H9 (cell line): Measurements from ENCODE around the gene PIM3. TPM values are rescaled to one million over a fixed set of nuclear protein-coding genes. Genes with fewer than 3 reads are reported as not detected.

Experiments used
- DNase-seq: peaks from one replicate; pipeline ENCODE4 v3.0.0-alpha.2; 2017
- H2AFZ ChIP-seq: one replicate; pipeline ENCODE4 v1.6.1; 2013; ENCODE audit warnings: mild to moderate bottlenecking, low read length, control low read depth, moderate library complexity
- H2AK5ac ChIP-seq: 2 replicates; pipeline ENCODE4 v1.6.1; 2013; ENCODE audit warnings: low read length, control low read depth, mixed read lengths; ENCODE audit not compliant: insufficient read length
- H2BK120ac ChIP-seq: one replicate; pipeline ENCODE4 v1.6.1; 2013; ENCODE audit warnings: low read depth, mild to moderate bottlenecking, low read length, control low read depth, inconsistent platforms; ENCODE audit not compliant: poor library complexity, severe bottlenecking
- H2BK12ac ChIP-seq: 2 replicates; pipeline ENCODE4 v1.6.1; 2013; ENCODE audit warnings: low read length, control low read depth, mixed read lengths, low read depth; ENCODE audit not compliant: insufficient read length
- H2BK15ac ChIP-seq: 2 replicates; pipeline ENCODE4 v1.6.1; 2013; ENCODE audit warnings: low read depth, low read length, control low read depth
- H2BK20ac ChIP-seq: one replicate; pipeline ENCODE4 v1.6.1; 2013; ENCODE audit warnings: low read depth, mild to moderate bottlenecking, low read length, control low read depth, inconsistent platforms; ENCODE audit not compliant: poor library complexity, severe bottlenecking
- H2BK5ac ChIP-seq: 2 replicates; pipeline ENCODE4 v1.6.1; 2013; ENCODE audit warnings: low read length, control low read depth, mixed read lengths; ENCODE audit not compliant: insufficient read length
- H3K14ac ChIP-seq: 2 replicates; pipeline ENCODE4 v1.6.1; 2013; ENCODE audit warnings: low read length, control low read depth; ENCODE audit not compliant: insufficient read depth
- H3K18ac ChIP-seq: 2 replicates; pipeline ENCODE4 v1.6.1; 2013; ENCODE audit warnings: low read depth, mild to moderate bottlenecking, mixed read lengths, low read length, control low read depth; ENCODE audit not compliant: insufficient read length
- H3K23ac ChIP-seq: 2 replicates; pipeline ENCODE4 v1.6.1; 2013; ENCODE audit warnings: low read length, control low read depth, mixed read lengths, low read depth; ENCODE audit not compliant: insufficient read length
- H3K23me2 ChIP-seq: 2 replicates; pipeline ENCODE4 v1.6.1; 2013; ENCODE audit warnings: low read depth, mild to moderate bottlenecking, mixed read lengths, low read length, control low read depth; ENCODE audit not compliant: insufficient read length, poor library complexity, severe bottlenecking
- H3K27ac ChIP-seq: 2 replicates; pipeline ENCODE4 v1.5.1; 2013; ENCODE audit warnings: low read length, control low read depth, mixed read lengths, low read depth; ENCODE audit not compliant: insufficient read length
- H3K27me3 ChIP-seq: 2 replicates; pipeline ENCODE4 v1.6.1; 2013; ENCODE audit warnings: low read length, control low read depth, inconsistent platforms; ENCODE audit not compliant: insufficient read depth
- H3K4ac ChIP-seq: 2 replicates; pipeline ENCODE4 v1.6.1; 2013; ENCODE audit warnings: low read depth, mild to moderate bottlenecking, control low read depth, inconsistent platforms, low read length, moderate library complexity
- H3K4me1 ChIP-seq: 2 replicates; pipeline ENCODE4 v1.6.1; 2013; ENCODE audit warnings: low read length, control low read depth, inconsistent platforms; ENCODE audit not compliant: insufficient read depth
- H3K4me2 ChIP-seq: 2 replicates; pipeline ENCODE4 v1.6.1; 2013; ENCODE audit warnings: low read length, control low read depth, mixed read lengths; ENCODE audit not compliant: insufficient read length, insufficient read depth
- H3K56ac ChIP-seq: 2 replicates; pipeline ENCODE4 v1.6.1; 2013; ENCODE audit warnings: low read depth, mild to moderate bottlenecking, mixed read lengths, low read length, control low read depth; ENCODE audit not compliant: insufficient read length
- H3K79me1 ChIP-seq: 2 replicates; pipeline ENCODE4 v1.6.1; 2013; ENCODE audit warnings: low read depth, mild to moderate bottlenecking, moderate library complexity, low read length, control low read depth, inconsistent platforms; ENCODE audit not compliant: insufficient read depth, poor library complexity, severe bottlenecking
- H3K79me2 ChIP-seq: 2 replicates; pipeline ENCODE4 v1.6.1; 2013; ENCODE audit warnings: low read length, control low read depth, inconsistent platforms; ENCODE audit not compliant: insufficient read depth
- H3K9ac ChIP-seq: 2 replicates; pipeline ENCODE4 v1.6.1; 2013; ENCODE audit warnings: low read length, control low read depth, mixed read lengths; ENCODE audit not compliant: insufficient read length; ENCODE audit errors: extremely low read depth
- H3K9me3 ChIP-seq: one replicate; pipeline ENCODE4 v1.6.1; 2013; ENCODE audit warnings: low read depth, low read length, inconsistent platforms; ENCODE audit not compliant: control insufficient read depth
- H3T11ph ChIP-seq: one replicate; pipeline ENCODE4 v1.6.1; 2013; ENCODE audit warnings: mild to moderate bottlenecking, low read length, control low read depth, inconsistent platforms
- H4K20me1 ChIP-seq: one replicate; pipeline ENCODE4 v1.6.1; 2013; ENCODE audit not compliant: control insufficient read depth, insufficient read length, insufficient read depth
- H4K5ac ChIP-seq: 2 replicates; pipeline ENCODE4 v1.6.1; 2013; ENCODE audit warnings: low read depth, mild to moderate bottlenecking, mixed read lengths, low read length, control low read depth; ENCODE audit not compliant: insufficient read length
- H4K8ac ChIP-seq: replicated peaks from 2 replicates; pipeline ENCODE4 v1.6.1; 2013; ENCODE audit warnings: low read length, control low read depth, mixed read lengths, low read depth; ENCODE audit not compliant: insufficient read length
- H4K91ac ChIP-seq: 2 replicates; pipeline ENCODE4 v1.6.1; 2013; ENCODE audit warnings: low read depth, mild to moderate bottlenecking, moderate library complexity, mixed read lengths, low read length, control low read depth; ENCODE audit not compliant: insufficient read length
- H3K27ac Mint-ChIP-seq, 3 experiments: 2 replicates in 2 of 3; 3 replicates in 1 of 3; pipeline ENCODE4 v1.8.0; 2020 to 2021; ENCODE audit warnings: mixed read lengths in 3 of 3, mild to moderate bottlenecking in 1 of 3, moderate library complexity in 1 of 3
- H3K27me3 Mint-ChIP-seq: 2 replicates; pipeline ENCODE4 v1.8.0; 2021; ENCODE audit warnings: low read depth, mild to moderate bottlenecking, moderate library complexity, mixed read lengths
- H3K36me3 Mint-ChIP-seq, 3 experiments: 2 replicates in 2 of 3; 3 replicates in 1 of 3; pipeline ENCODE4 v1.8.0; 2020 to 2021; ENCODE audit warnings: low read depth in 3 of 3, mixed read lengths in 3 of 3; ENCODE audit not compliant: insufficient read depth in 1 of 3
- H3K4me1 Mint-ChIP-seq, 2 experiments: 2 replicates each; pipeline ENCODE4 v1.8.0; 2020; ENCODE audit warnings: mixed read lengths in 2 of 2
- H3K4me3 Mint-ChIP-seq, 2 experiments: 2 replicates in 1 of 2; 3 replicates in 1 of 2; pipeline ENCODE4 v1.8.0; 2020 to 2021; ENCODE audit warnings: mild to moderate bottlenecking in 2 of 2, mixed read lengths in 2 of 2, moderate library complexity in 1 of 2
- H3K9me3 Mint-ChIP-seq, 2 experiments: 2 replicates in 1 of 2; 3 replicates in 1 of 2; pipeline ENCODE4 v1.8.0; 2020; ENCODE audit warnings: mild to moderate bottlenecking in 2 of 2, mixed read lengths in 2 of 2, moderate library complexity in 1 of 2
- WGBS: extraction: QIAGEN DNeasy Blood & Tissue Kit; methylation state at CpG from one replicate; pipeline ENCODE4 v1.1.7; 2013; ENCODE audit warnings: missing lambda C conversion rate, low lambda C conversion rate, mixed read lengths; ENCODE audit not compliant: insufficient read length; ENCODE audit errors: extremely low coverage; 5-methylcytosine and 5-hydroxymethylcytosine counted together
- total RNA-seq: library from RNA; stranded (reverse); gene quantifications from 2 replicates; pipeline ENCODE4 v1.2.1, GENCODE V29; 2021
- TF ChIP-seq, protein P1 (sequence below): fragments of 200-600 bp; sonication (generic); conservative IDR thresholded peaks from 3 replicates; pipeline ENCODE4 v1.8.0; 2021; ENCODE audit warnings: antibody characterized with exemption, mild to moderate bottlenecking

The PIM3 gene
- total RNA-seq, 1 experiment from 2014 or later = 43.4 TPM

DNA sequence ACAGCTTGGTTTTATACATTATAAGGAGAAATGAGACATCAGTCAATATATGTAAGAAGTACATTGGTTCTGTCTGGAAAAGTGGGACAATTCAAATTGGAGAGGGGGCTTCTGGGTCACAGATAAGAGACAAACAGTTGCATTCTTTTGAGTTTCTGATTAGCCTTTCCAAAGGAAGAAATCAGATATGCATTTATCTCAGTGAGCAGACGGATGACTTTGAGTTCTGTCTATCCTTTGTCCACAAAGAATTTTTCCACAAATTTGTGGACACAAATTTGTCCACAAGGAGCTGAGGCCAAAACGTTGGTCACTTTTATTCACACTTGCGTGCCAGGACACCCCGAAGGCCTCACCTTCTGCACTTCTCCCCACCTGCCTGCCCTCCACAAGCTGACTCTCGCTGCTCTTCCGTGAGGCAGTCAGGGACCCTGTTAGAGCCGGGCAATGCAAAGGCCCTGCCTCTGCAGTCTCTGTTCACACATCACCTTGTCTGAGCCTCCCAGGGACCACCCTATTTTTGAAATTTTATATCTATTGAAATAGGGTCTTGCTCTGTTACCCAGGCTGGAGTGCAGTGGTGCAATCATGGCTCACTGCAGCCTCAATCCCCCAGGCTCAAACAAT is 31.4 kb downstream of the PIM3 start:
- H3K18ac ChIP-seq = no peak overlapping the region
- no peak overlapping the region for H4K8ac ChIP-seq
- H3K14ac ChIP-seq = no peak overlapping the region
- H4K20me1 ChIP-seq = no peaks in the 10 kb centered on the region
- no peak overlapping the region for H4K91ac ChIP-seq
- H3K36me3 Mint-ChIP-seq = peaks cover 0 to 5% (median 1%) of the 10 kb centered on the region in 3 experiments; a peak in 3 of 7 replicates
- no peaks in the 10 kb centered on the region for H3K79me2 ChIP-seq
- H2BK20ac ChIP-seq = no peak overlapping the region
- no peak overlapping the region for H2AK5ac ChIP-seq
- no peak overlapping the region for H2BK12ac ChIP-seq
- no peak overlapping the region for H3K27ac ChIP-seq
- H2AFZ ChIP-seq = no peak overlapping the region
- no peaks in the 10 kb centered on the region for H3K79me1 ChIP-seq
- H3K27ac Mint-ChIP-seq = no peak overlapping the region
- no peaks in the 10 kb centered on the region for H3K23me2 ChIP-seq
- peaks cover 49% of the 10 kb centered on the region for H3K27me3 Mint-ChIP-seq
- no peaks in the 10 kb centered on the region for H3K27me3 ChIP-seq
- H3K4ac ChIP-seq = no peak overlapping the region
- H3K9me3 ChIP-seq = no peaks in the 10 kb centered on the region
- no peak overlapping the region for H2BK15ac ChIP-seq
- no peak overlapping the region for H4K5ac ChIP-seq
- H3K56ac ChIP-seq = no peak overlapping the region
- no peak overlapping the region for H3K4me2 ChIP-seq
- no peak overlapping the region for H2BK5ac ChIP-seq
- TF ChIP-seq, protein P1, sequence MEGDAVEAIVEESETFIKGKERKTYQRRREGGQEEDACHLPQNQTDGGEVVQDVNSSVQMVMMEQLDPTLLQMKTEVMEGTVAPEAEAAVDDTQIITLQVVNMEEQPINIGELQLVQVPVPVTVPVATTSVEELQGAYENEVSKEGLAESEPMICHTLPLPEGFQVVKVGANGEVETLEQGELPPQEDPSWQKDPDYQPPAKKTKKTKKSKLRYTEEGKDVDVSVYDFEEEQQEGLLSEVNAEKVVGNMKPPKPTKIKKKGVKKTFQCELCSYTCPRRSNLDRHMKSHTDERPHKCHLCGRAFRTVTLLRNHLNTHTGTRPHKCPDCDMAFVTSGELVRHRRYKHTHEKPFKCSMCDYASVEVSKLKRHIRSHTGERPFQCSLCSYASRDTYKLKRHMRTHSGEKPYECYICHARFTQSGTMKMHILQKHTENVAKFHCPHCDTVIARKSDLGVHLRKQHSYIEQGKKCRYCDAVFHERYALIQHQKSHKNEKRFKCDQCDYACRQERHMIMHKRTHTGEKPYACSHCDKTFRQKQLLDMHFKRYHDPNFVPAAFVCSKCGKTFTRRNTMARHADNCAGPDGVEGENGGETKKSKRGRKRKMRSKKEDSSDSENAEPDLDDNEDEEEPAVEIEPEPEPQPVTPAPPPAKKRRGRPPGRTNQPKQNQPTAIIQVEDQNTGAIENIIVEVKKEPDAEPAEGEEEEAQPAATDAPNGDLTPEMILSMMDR = no peak
- H2BK120ac ChIP-seq = no peak overlapping the region
- WGBS = no CpG with 5 or more reads among the region's 7 CpGs
- no peaks in the 10 kb centered on the region for H3K4me1 ChIP-seq
- no peak overlapping the region for H3T11ph ChIP-seq
- no peak overlapping the region for H3K23ac ChIP-seq
- H3K9me3 Mint-ChIP-seq = peaks cover 34 to 39% of the 10 kb centered on the region in 2 experiments
- DNase-seq = no peak
- H3K4me3 Mint-ChIP-seq = no peak overlapping the region
- peaks cover 3% of the 10 kb centered on the region in 2 experiments; a peak in 1 of 4 replicates for H3K4me1 Mint-ChIP-seq
- H3K9ac ChIP-seq = no peak overlapping the region
